ENCODE results near the gene NBDY. TPM values are rescaled to one million over a fixed set of nuclear protein-coding genes. Genes with fewer than 3 reads are reported as not detected.

NBDY gene
- polyA plus RNA-seq, 1 donor = 46.7 TPM

- DNase-seq = no peak
Measured at GRCh38 chrX:56786889-56787733, 58.1 kb downstream of the NBDY start.

- DNase-seq = no peak
Measured at GRCh38 chrX:56787734-56788152, 58.7 kb downstream of the NBDY start.

- DNase-seq = no peak
Measured at GRCh38 chrX:56788229-56788628, 59.2 kb downstream of the NBDY start.

GRCh38 chrX:56788717-56789122, 59.7 kb downstream of the NBDY start:
- DNase-seq = no peak

- no peak for DNase-seq
Measured at GRCh38 chrX:56789518-56790070, 60.6 kb downstream of the NBDY start.

GRCh38 chrX:56790778-56791177, 61.7 kb downstream of the NBDY start:
- DNase-seq = no peak

- no peak for DNase-seq
Measured at GRCh38 chrX:56791456-56791855, 62.4 kb downstream of the NBDY start.

- no peak for DNase-seq
Measured at GRCh38 chrX:56792270-56793111, 63.4 kb downstream of the NBDY start.

- no peak for DNase-seq
Measured at GRCh38 chrX:56793112-56793430, 64.0 kb downstream of the NBDY start.

GRCh38 chrX:56793521-56794320, 64.7 kb downstream of the NBDY start:
- DNase-seq = no peak

- DNase-seq = no peak
Measured at GRCh38 chrX:56794404-56795230, 65.6 kb downstream of the NBDY start.

- no peak for DNase-seq
Measured at GRCh38 chrX:56795309-56795868, 66.3 kb downstream of the NBDY start.

- no peak for DNase-seq
Measured at GRCh38 chrX:56796641-56797395, 67.8 kb downstream of the NBDY start.

- DNase-seq = no peak
Measured at GRCh38 chrX:56797574-56798338, 68.7 kb downstream of the NBDY start.

GRCh38 chrX:56798339-56798711, 69.3 kb downstream of the NBDY start:
- DNase-seq = no peak

GRCh38 chrX:56798866-56799758, 70.1 kb downstream of the NBDY start:
- no peak for DNase-seq

- DNase-seq = no peak
Measured at GRCh38 chrX:56800307-56800706, 71.3 kb downstream of the NBDY start.

- no peak for DNase-seq
Measured at GRCh38 chrX:56800801-56801200, 71.8 kb downstream of the NBDY start.

GRCh38 chrX:56802428-56802827, 73.4 kb downstream of the NBDY start:
- DNase-seq = no peak
